Coronary artery (tissue), 2 donors: ENCODE results near the gene IL26.

Source experiments
- DNase-seq: peaks from one replicate; pipeline ENCODE4 v3.0.0-alpha.2; 2017; ENCODE audit warnings: low spot score
- H3K27ac ChIP-seq, 2 donors: fragments of 200-600 bp; sonication (generic); one replicate each; pipeline ENCODE4 v1.5.1; 2016 to 2019
- H3K4me3 ChIP-seq: fragments of 200-600 bp; sonication (generic); 2 replicates; pipeline ENCODE4 v1.5.1; 2016; ENCODE audit warnings: mild to moderate bottlenecking, moderate library complexity
- TF ChIP-seq, protein P1 (sequence below): fragments of 200-600 bp; sonication (generic); IDR thresholded peaks from one replicate; pipeline ENCODE4 v1.5.1; 2019; ENCODE audit warnings: antibody characterized with exemption

IL26 gene

DNA sequence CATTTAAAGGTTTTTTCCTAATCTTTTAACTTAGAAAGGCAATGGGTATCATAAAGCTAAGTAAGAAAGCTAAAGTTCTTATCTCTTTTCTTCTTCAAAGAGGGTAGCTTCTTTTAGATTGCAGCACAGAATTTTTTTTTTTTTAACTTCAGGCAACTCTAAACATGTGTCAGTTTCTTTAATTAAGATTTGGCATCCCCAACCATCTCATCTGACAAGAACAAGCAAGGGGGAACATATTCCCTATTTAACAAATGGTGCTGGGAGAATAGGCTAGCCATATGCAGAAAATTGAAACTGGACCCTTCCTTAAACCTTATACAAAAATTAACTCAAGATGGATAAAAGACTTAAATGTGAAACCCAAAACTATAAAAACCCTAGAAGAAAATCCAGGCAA, 51.8 kb downstream of the IL26 start:
- TF ChIP-seq, protein P1, sequence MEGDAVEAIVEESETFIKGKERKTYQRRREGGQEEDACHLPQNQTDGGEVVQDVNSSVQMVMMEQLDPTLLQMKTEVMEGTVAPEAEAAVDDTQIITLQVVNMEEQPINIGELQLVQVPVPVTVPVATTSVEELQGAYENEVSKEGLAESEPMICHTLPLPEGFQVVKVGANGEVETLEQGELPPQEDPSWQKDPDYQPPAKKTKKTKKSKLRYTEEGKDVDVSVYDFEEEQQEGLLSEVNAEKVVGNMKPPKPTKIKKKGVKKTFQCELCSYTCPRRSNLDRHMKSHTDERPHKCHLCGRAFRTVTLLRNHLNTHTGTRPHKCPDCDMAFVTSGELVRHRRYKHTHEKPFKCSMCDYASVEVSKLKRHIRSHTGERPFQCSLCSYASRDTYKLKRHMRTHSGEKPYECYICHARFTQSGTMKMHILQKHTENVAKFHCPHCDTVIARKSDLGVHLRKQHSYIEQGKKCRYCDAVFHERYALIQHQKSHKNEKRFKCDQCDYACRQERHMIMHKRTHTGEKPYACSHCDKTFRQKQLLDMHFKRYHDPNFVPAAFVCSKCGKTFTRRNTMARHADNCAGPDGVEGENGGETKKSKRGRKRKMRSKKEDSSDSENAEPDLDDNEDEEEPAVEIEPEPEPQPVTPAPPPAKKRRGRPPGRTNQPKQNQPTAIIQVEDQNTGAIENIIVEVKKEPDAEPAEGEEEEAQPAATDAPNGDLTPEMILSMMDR = no peak
- Histone ChIP-seq H3K4me3 (no peak overlapping the region), H3K27ac (no peak overlapping the region)
- no peak for DNase-seq

DNA sequence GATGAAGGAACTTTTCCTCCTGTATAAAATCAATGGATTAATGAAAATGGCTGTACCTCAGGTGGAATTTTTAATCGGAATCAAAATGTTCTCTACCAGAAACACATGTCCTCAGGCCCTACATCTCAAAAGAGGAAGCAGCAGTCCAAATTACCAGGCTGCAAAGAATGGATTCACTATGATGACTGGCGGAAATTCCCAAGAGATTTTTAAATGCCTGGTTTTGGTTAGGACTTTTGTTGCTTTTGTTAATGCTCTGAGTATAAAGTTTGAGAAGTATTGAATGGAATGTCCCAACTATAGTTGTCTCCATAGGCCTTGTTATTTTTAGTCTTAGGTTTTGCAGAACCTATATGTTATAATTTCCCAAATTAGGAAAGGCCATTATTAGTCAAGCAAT, 54.9 kb downstream of the IL26 start:
- no peak for DNase-seq
- TF ChIP-seq, protein P1 = no peak
- Histone ChIP-seq H3K27ac (no peak overlapping the region), H3K4me3 (no peak overlapping the region)

DNA sequence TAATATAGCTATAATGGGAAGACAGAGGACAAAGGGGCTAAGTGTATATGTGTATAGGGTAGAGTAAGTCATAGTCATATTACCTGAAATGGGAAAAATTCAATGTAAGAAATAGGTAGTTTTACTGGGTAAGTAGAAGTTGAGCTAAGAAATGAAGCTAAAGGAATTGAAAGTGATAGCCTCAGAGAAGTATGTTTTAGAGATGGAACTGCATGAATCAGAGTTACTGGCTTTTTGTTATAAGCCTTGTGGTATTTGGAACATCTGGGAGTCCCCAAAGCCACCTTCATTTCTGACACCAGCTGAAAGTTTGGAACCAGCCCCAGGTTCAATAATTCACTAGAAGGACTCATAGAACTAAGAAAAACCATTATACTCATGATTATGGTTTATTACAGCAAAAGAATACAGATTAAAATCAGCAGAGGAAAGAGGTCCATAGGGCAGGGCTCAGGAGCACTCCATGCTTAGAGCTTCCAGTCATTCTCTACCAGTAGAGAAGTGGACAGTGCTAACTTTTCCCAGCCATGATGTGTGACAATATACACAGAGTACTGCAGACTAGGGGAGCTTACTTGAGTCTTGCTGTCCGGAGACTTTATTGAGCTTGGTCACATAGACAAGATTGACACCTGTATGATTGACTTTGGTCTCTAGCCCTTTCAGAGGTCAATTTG, 56.3 kb downstream of the IL26 start:
- TF ChIP-seq, protein P1 = no peak
- Histone ChIP-seq H3K4me3 (no peak overlapping the region), H3K27ac (no peak overlapping the region)
- DNase-seq = no peak

DNA sequence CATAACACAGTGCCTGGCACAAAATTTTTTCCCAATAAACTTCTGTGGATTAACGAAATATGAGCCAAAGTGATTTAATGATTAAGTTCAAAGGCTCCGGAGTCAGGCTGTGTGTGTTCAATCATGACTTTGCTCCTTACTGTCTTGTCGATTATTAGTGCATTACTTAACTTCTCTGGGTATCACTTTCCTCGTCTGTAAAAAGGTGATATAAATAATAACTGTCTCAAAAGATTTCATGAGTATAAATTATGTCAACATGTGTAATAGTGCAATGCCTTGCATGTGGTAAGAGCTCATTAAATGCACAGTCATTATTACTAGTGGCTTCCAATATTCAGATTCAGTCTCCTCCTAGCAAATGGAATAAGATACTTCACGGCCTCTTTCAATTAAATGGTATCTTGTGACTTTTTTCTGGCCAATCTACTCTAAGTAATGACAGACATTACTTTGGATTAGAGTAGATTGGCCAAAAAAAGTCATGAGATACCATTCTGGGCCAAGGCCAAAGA, 59.2 kb downstream of the IL26 start:
- TF ChIP-seq, protein P1 = no peak

DNA sequence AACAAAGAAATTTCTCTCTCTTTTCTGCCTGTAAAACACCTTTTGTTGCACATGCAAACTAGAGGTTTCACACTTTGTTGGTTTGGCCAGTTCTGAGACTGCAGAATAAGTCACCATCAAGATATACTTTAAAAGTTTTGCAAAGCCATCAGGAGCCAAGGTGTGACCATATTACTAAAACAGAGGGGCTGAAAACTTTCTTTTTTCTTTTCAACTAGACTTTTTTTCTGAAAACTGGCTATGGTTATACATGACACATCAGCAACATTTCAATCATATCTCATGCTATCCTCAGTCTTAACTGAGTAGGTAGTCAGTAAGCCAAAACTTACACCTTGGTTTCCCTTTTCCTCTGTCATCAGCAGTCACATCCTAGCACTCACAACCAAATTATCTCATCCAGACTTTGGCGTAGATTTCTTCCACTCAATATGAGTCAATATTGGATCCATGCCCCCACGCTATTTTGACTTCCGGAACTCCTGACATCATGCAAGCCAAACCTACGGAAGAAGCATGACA, 62.0 kb downstream of the IL26 start:
- DNase-seq = no peak
- TF ChIP-seq, protein P1 = no peak
- Histone ChIP-seq H3K4me3 (no peak overlapping the region), H3K27ac (no peak overlapping the region)

More for the DNA sequence above, 59.2 kb downstream of the IL26 start:
- H3K27ac ChIP-seq = no peak overlapping the region
- no peak for DNase-seq
- no peak overlapping the region for H3K4me3 ChIP-seq

DNA sequence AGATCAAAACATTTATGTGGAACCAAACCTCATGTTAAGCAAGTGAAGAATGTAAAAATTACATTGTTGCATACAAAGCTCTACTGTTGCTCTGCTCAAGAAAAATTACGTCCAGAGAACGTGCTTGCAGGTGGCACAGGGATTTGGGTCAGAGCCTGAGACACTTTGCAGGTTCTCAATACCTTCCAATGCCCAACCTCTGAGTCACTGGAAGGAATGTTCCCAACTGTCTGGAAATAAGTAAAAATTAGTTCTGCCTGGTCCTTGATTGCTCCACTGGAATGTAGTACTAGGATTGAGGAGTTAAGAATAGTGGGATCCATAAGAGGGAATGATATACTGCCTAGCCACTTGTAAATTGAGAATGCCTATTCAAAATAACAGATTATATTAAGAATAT, 63.2 kb downstream of the IL26 start:
- no peak for DNase-seq
- no peak overlapping the region for H3K4me3 ChIP-seq
- TF ChIP-seq, protein P1 = no peak
- no peak overlapping the region for H3K27ac ChIP-seq

DNA sequence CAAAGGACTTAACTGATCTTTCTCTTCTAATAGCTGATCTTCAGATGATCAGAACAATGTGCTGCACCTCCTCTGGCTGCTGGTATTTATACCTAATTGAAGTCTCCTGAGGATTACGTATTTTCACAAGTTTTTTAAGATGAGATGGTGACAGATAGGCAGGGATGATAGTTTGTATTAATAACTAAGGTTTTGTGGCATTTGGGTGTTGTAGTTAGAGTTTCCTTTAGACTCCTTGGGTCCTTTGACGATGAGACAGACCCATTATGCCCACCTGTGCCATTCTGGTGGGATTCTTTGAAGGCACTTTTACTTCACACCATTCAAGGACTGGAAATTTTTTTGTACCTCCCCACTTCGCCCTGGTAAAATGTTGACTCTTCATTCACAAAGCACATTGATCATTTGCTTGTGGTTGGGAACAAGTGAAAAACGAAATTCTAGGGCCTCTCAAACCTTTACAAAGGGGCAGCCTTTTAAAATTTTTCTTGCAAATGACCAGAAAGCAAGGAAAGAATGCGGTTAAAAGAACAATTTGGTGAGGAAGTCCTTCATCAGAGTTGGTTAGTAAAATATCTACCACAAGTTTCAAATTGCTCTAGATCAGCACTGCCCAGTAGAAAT, 65.8 kb downstream of the IL26 start, which contains the start of gene IFNG:
TSS of gene IFNG (minus strand) at position 60 of the 624 bp plus-strand sequence. CDS start 125 bp downstream, outside the sequence.
- DNase-seq = no peak
- Histone ChIP-seq H3K4me3 (no peak within 1 kb of the TSS), H3K27ac (no peak within 1 kb of the TSS)
- TF ChIP-seq, protein P1 = no peak
